Stomach (tissue), 9 donors: Measurements from ENCODE around the gene WNT9B. TPM values are rescaled to one million over a fixed set of nuclear protein-coding genes. Genes with fewer than 3 reads are reported as not detected.

Experiments
- DNase-seq, 2 donors: peaks; one replicate each; pipeline versions ENCODE4 v3.0.0 to v3.0.0-alpha.2; 2013 to 2019
- H3K27ac ChIP-seq, 5 donors: fragments of 200-600 bp in 4 of 5; sonication (generic) in 4 of 5; one replicate each; pipeline ENCODE4 v1.5.1; 2013 to 2019; ENCODE audit warnings: mild to moderate bottlenecking in 1 of 5, moderate library complexity in 1 of 5
- H3K27me3 ChIP-seq, 3 donors: fragments of 200-600 bp; sonication (generic); one replicate each; pipeline ENCODE4 v1.5.1; 2017 to 2019; ENCODE audit warnings: mixed run types in 1 of 3
- H3K36me3 ChIP-seq, 4 donors: fragments of 200-600 bp; sonication (generic); 1 replicate in 3 of 4; 2 replicates in 1 of 4; pipeline ENCODE4 v1.5.1; 2016 to 2019
- H3K4me1 ChIP-seq, 4 donors: fragments of 200-600 bp; sonication (generic); one replicate each; pipeline ENCODE4 v1.5.1; 2016 to 2019
- H3K4me3 ChIP-seq, 4 donors: fragments of 200-600 bp; sonication (generic) in 3 of 4; one replicate each; pipeline ENCODE4 v1.5.1; 2016 to 2019; ENCODE audit warnings: mild to moderate bottlenecking in 1 of 4
- H3K9me3 ChIP-seq, 4 donors: fragments of 200-600 bp; sonication (generic); one replicate each; pipeline ENCODE4 v1.5.1; 2016 to 2019
- EP300 ChIP-seq: sonication (generic); formaldehyde crosslinking; IDR thresholded peaks from one replicate; pipeline ENCODE4 v1.6.1; 2017; ENCODE audit warnings: antibody characterized with exemption
- POLR2A ChIP-seq, 4 donors: fragments of 450-650 bp; IDR thresholded peaks; one replicate each; pipeline ENCODE4 v1.6.1; 2016; ENCODE audit warnings: antibody characterized with exemption in 4 of 4, control low read depth in 2 of 4, mild to moderate bottlenecking in 1 of 4, moderate library complexity in 1 of 4
- POLR2AphosphoS5 ChIP-seq, 3 donors: sonication (generic); formaldehyde crosslinking; IDR thresholded peaks; one replicate each; pipeline ENCODE4 v1.6.1; 2016; ENCODE audit warnings: antibody characterized with exemption in 3 of 3
- WGBS, 5 donors: extraction: QIAGEN DNeasy Blood & Tissue Kit in 3 of 5; methylation state at CpG; one replicate each; pipeline versions ENCODE4 v1.1.5 to v1.1.7; 2013 to 2018; 5-methylcytosine and 5-hydroxymethylcytosine counted together
- intact Hi-C: fragments of 100-400 bp; cut with DNase I; formaldehyde crosslinking; loops from one replicate; pipeline ENCODE4 v1.15.1; 2023; ENCODE audit warnings: low total_unique reads
- polyA plus RNA-seq, 3 donors: library from polyadenylated mRNA; stranded (reverse); fragments of 200-250 nt; gene quantifications; one replicate each; pipeline ENCODE4 v1.2.3, GENCODE V29; 2013
- total RNA-seq, 5 donors: library from RNA; depleted of rRNA; stranded (reverse); fragments of >200 nt; gene quantifications; one replicate each; pipeline versions ENCODE4 v1.1.0 to v1.2.3, GENCODE V29; 2014 to 2016
- TF ChIP-seq, protein P1 (sequence below), 7 experiments: fragments of 450-650 bp in 4 of 7; fragments of 200-600 bp in 3 of 7; sonication (generic) in 3 of 7; IDR thresholded peaks; one replicate each; pipeline ENCODE4 v1.5.1; 2016 to 2019; ENCODE audit warnings: antibody characterized with exemption in 7 of 7, control low read depth in 2 of 7, mild to moderate bottlenecking in 1 of 7
- donor health status: healthy with polysubstance abuse.
- donor health status: Bipolar disorder and iron deficiency.
- donor health status: healthy.

WNT9B gene
- total and polyA plus RNA-seq, 8 donors: 0.05 TPM; not detected in 7

DNA sequence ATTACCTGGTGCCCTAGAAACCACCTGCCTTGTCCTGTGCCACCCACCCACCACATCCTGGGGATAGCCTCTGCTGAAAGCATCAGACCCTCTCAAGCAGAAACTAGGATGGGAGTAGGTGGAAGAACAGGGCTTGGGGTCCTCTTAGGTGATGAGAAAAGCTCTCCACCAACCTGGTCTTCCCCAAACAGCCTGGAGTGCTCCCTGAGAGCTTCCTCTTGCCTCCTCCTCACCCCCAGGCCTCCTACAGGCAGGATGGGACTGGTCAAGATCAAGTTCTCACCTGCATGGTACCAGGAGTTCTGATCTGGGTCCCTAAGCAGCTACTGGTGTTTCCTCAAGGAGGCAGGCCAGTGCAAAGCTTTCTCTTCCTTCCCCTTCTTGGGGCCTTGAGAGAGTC is 15.4 kb downstream of the WNT9B start:
- Histone ChIP-seq H3K4me1 (peaks cover 0 to 6% (median 2%) of the 10 kb centered on the region in 4 donors), H3K4me3 (no peak overlapping the region), H3K27me3 (peaks cover 0 to 31% (median 0%) of the 10 kb centered on the region in 3 donors), H3K27ac (no peak overlapping the region), H3K9me3 (no peaks in the 10 kb centered on the region), H3K36me3 (no peaks in the 10 kb centered on the region)
- no peak for DNase-seq
- intact Hi-C loops: no loop called here
- TF ChIP-seq POLR2AphosphoS5 (IDR thresholded peaks at IDR 0.05): no peak
- TF ChIP-seq EP300: no peak
- TF ChIP-seq, protein P1, sequence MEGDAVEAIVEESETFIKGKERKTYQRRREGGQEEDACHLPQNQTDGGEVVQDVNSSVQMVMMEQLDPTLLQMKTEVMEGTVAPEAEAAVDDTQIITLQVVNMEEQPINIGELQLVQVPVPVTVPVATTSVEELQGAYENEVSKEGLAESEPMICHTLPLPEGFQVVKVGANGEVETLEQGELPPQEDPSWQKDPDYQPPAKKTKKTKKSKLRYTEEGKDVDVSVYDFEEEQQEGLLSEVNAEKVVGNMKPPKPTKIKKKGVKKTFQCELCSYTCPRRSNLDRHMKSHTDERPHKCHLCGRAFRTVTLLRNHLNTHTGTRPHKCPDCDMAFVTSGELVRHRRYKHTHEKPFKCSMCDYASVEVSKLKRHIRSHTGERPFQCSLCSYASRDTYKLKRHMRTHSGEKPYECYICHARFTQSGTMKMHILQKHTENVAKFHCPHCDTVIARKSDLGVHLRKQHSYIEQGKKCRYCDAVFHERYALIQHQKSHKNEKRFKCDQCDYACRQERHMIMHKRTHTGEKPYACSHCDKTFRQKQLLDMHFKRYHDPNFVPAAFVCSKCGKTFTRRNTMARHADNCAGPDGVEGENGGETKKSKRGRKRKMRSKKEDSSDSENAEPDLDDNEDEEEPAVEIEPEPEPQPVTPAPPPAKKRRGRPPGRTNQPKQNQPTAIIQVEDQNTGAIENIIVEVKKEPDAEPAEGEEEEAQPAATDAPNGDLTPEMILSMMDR (IDR thresholded peaks at IDR 0.05): no peak
- no peak for TF ChIP-seq POLR2A (IDR thresholded peaks at IDR 0.05)

DNA sequence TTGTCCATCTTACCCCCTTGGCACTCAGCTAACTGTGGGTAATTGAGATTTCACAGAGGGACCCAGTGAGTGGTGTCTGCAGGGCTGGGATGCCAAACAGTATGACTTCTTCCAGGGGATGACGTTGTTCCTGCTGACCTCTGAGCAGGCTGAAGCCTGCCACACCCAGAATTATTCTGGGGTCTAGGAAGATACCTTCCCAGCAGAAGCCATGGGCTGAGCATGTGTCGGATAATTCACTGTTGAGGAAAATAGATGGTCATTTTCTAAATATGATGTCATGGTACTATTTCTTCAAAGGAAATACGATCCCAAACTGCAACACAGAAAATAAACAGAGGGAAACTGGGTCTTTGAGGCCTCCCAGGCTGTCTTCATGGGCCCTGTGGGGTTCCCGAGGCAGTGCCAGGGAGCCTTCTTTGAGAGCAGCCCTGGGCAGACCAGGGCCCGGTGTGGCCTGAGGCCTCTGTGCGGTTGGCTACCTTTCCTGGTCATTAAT is 17.4 kb downstream of the WNT9B start:
- H3K27ac ChIP-seq: no peak overlapping the region
- 58 to 78% (median 69%) methylated on average over 6 of the region's 6 CpGs for WGBS, 5 donors
- peaks cover 0 to 18% (median 0%) of the 10 kb centered on the region in 3 donors for H3K27me3 ChIP-seq
- H3K4me3 ChIP-seq: no peak overlapping the region
- TF ChIP-seq POLR2A (IDR thresholded peaks at IDR 0.05) (no peak), POLR2AphosphoS5 (IDR thresholded peaks at IDR 0.05) (no peak), EP300 (no peak)
- TF ChIP-seq, protein P1 (IDR thresholded peaks at IDR 0.05): no peak
- H3K9me3 ChIP-seq: no peaks in the 10 kb centered on the region
- H3K36me3 ChIP-seq: no peaks in the 10 kb centered on the region
- intact Hi-C loops: no loop called here
- DNase-seq: no peak
- H3K4me1 ChIP-seq: peaks cover 0 to 6% (median 2%) of the 10 kb centered on the region in 4 donors

DNA sequence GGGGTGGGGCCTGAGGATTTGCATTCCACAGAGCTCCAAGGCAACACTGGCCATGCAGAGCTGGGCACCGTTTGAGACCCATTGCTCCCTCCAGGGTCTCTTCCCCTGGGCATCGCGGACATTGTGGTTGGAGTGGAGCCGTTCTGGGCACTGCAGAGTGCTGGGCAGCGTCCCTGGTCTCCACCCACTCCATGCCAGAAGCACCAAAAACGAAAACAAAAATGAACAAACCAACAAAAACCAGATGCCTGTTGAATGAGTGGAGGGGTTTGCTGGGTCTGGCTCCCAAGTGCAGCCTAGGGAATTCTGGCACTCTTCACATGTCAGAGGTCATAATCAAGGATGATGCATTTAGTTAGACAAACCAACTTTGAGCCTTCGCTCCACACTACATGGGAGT is 17.9 kb downstream of the WNT9B start:
- no peak for DNase-seq
- Histone ChIP-seq H3K4me1 (peaks cover 0 to 6% (median 2%) of the 10 kb centered on the region in 4 donors), H3K4me3 (no peak overlapping the region), H3K27me3 (peaks cover 0 to 13% (median 0%) of the 10 kb centered on the region in 3 donors), H3K27ac (no peak overlapping the region), H3K36me3 (no peaks in the 10 kb centered on the region), H3K9me3 (no peaks in the 10 kb centered on the region)
- TF ChIP-seq, protein P1 (IDR thresholded peaks at IDR 0.05): no peak
- TF ChIP-seq POLR2AphosphoS5 (IDR thresholded peaks at IDR 0.05) (no peak), POLR2A (IDR thresholded peaks at IDR 0.05) (no peak), EP300 (no peak)
- WGBS, 5 donors: 77 to 85% (median 83%) methylated on average over 4 to 7 of the region's 7 CpGs
- intact Hi-C loops: no loop called here

DNA sequence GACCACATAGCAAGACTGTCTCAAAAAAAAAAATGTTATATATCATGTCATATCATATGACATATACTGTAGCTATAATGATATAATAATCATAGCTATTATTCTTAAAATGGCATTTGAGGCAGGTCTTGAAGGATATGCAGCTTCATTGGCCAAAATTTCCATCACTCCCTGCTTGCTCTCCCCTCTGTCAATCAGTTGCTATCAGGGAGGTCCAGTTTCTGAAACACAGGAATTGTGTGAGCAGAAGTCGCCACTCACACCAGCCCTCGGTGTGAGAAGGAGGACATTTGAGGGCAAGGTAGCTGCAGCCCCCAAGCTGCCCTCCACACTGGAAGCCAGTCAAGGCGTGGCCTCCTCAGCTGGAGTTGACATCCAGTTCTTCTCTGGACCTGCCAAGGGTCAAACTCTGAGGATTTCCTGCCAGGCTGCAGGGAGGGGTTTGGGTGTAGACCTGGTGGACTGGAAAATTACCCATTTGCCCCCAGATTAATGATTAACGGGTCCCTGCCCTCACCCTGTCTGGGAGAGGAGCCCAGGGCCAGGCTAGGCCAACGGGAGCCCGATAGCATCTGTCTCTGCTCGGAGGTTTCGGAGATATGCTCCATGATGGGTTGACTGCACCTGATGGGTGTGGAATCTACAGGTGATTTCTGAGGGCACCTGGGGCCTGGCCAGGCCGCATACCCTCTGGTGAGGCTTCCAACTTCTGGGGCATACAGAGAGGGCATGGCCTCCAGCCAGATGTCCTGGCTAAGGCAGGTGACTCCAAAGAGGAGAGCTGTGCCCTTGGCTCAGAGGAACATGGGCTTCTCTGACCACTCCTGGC is 18.8 kb downstream of the WNT9B start:
- no peak overlapping the region for H3K4me3 ChIP-seq
- 29 to 56% (median 45%) methylated on average over 3 to 9 of the region's 9 CpGs for WGBS, 5 donors
- intact Hi-C loops: no loop called here

More for the DNA sequence above, 18.8 kb downstream of the WNT9B start:
- H3K27ac ChIP-seq: no peak overlapping the region
- peak in 1 of 2 donors; percentile 65 for DNase-seq
- no peaks in the 10 kb centered on the region for H3K36me3 ChIP-seq
- H3K9me3 ChIP-seq: no peaks in the 10 kb centered on the region
- TF ChIP-seq, protein P1 (IDR thresholded peaks at IDR 0.05): no peak
- TF ChIP-seq EP300 (no peak), POLR2AphosphoS5 (IDR thresholded peaks at IDR 0.05) (no peak), POLR2A (IDR thresholded peaks at IDR 0.05) (no peak)
- H3K4me1 ChIP-seq: peaks cover 0 to 6% (median 2%) of the 10 kb centered on the region in 4 donors
- H3K27me3 ChIP-seq: peaks cover 0 to 5% (median 0%) of the 10 kb centered on the region in 3 donors
